22Rv1 (cell line): ENCODE results near the gene ADCY2.

Experiments
- H3K27ac ChIP-seq: fragments of 450-650 bp; 2 replicates; pipeline ENCODE4 v1.5.1; 2017
- CTCF ChIP-seq: fragments of 450-650 bp; IDR thresholded peaks from 2 replicates; pipeline ENCODE4 v1.5.1; 2017; ENCODE audit warnings: mild to moderate bottlenecking
- ZFX ChIP-seq: fragments of 450-650 bp; IDR thresholded peaks from 2 replicates; pipeline ENCODE4 v1.6.1; 2017; ENCODE audit warnings: antibody characterized with exemption, borderline replicate concordance

Gene ADCY2

GRCh38 chr5:7478459-7478858, 82.5 kb downstream of the ADCY2 start:
- no peak for TF ChIP-seq CTCF
- no peak for TF ChIP-seq ZFX
- H3K27ac ChIP-seq, result no peak overlapping the region

GRCh38 chr5:7488734-7489133, 92.8 kb downstream of the ADCY2 start:
- no peak for TF ChIP-seq CTCF
- no peak for TF ChIP-seq ZFX
- H3K27ac ChIP-seq, result no peak overlapping the region

GRCh38 chr5:7492371-7492770, 96.4 kb downstream of the ADCY2 start:
- H3K27ac ChIP-seq, result no peak overlapping the region
- TF ChIP-seq CTCF, result no peak
- no peak for TF ChIP-seq ZFX

- TF ChIP-seq CTCF, result no peak
- no peak for TF ChIP-seq ZFX
- H3K27ac ChIP-seq, result no peak overlapping the region
Observed at GRCh38 chr5:7493081-7493480, 97.1 kb downstream of the ADCY2 start.

- H3K27ac ChIP-seq, result no peak overlapping the region
- no peak for TF ChIP-seq CTCF
- no peak for TF ChIP-seq ZFX
Observed at GRCh38 chr5:7493622-7494021, 97.7 kb downstream of the ADCY2 start.

- no peak for TF ChIP-seq ZFX
- TF ChIP-seq CTCF, result no peak
- H3K27ac ChIP-seq, result no peak overlapping the region
Observed at GRCh38 chr5:7494481-7495130, 98.7 kb downstream of the ADCY2 start.

GRCh38 chr5:7495131-7495517, 99.2 kb downstream of the ADCY2 start:
- no peak overlapping the region for H3K27ac ChIP-seq
- no peak for TF ChIP-seq ZFX
- no peak for TF ChIP-seq CTCF
